PFSK-1 (cell line): ENCODE data around the gene TMEM45A.

Source experiments
- FOXP2 ChIP-seq: optimal IDR thresholded peaks from 2 replicates; pipeline ENCODE3; 2011; ENCODE audit warnings: borderline replicate concordance, control low read depth, inconsistent platforms; ENCODE audit not compliant: insufficient read depth; ENCODE audit errors: extremely low read length, extremely low read depth
- SIN3A ChIP-seq: IDR thresholded peaks from 2 replicates; pipeline ENCODE4 v1.6.1; 2012; ENCODE audit warnings: mild to moderate bottlenecking, low read length, moderate library complexity, borderline replicate concordance; ENCODE audit not compliant: insufficient read depth
- TF ChIP-seq, protein P1 (sequence below), 2 experiments: IDR thresholded peaks; 2 replicates each; pipeline versions ENCODE4 v1.6.1 to v1.8.0; 2011 to 2012; ENCODE audit warnings: low read depth in 2 of 2, low read length in 2 of 2, control low read depth in 1 of 2, inconsistent platforms in 1 of 2, mild to moderate bottlenecking in 1 of 2, moderate library complexity in 1 of 2; ENCODE audit not compliant: insufficient read depth in 1 of 2

DNA sequence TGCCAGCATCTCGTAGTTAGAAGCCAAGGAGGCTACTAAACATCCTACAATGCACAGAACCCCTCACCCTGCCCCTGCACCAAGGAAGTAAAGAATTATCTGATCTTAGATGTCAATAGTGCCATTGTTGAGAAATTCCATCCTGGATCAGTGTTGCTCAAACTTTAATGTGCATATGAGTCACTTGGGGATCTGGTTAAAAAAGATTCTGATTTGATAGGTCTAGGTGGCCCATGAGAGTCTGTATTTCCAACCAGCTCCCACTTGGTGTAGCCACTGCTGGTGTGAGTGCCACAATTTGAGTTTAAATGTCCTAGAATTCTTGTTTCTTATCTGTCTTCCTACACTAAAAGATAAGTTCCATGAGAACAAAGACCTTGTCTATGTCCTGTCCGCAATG, 43.7 kb downstream of the TMEM45A start:
- TF ChIP-seq, protein P1, sequence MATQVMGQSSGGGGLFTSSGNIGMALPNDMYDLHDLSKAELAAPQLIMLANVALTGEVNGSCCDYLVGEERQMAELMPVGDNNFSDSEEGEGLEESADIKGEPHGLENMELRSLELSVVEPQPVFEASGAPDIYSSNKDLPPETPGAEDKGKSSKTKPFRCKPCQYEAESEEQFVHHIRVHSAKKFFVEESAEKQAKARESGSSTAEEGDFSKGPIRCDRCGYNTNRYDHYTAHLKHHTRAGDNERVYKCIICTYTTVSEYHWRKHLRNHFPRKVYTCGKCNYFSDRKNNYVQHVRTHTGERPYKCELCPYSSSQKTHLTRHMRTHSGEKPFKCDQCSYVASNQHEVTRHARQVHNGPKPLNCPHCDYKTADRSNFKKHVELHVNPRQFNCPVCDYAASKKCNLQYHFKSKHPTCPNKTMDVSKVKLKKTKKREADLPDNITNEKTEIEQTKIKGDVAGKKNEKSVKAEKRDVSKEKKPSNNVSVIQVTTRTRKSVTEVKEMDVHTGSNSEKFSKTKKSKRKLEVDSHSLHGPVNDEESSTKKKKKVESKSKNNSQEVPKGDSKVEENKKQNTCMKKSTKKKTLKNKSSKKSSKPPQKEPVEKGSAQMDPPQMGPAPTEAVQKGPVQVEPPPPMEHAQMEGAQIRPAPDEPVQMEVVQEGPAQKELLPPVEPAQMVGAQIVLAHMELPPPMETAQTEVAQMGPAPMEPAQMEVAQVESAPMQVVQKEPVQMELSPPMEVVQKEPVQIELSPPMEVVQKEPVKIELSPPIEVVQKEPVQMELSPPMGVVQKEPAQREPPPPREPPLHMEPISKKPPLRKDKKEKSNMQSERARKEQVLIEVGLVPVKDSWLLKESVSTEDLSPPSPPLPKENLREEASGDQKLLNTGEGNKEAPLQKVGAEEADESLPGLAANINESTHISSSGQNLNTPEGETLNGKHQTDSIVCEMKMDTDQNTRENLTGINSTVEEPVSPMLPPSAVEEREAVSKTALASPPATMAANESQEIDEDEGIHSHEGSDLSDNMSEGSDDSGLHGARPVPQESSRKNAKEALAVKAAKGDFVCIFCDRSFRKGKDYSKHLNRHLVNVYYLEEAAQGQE (IDR thresholded peaks at IDR 0.05; ENCODE audit: insufficient read depth in 1 of 2, low read depth in 2 of 2, low read length in 2 of 2) = no peak
- TF ChIP-seq FOXP2 (no peak), SIN3A (no peak)
